Cardiac fibroblast (primary cell): Measurements from ENCODE around the gene TUBB8.
"Not testable (repeated sequence)": the region's sequence is repeated elsewhere in the genome, so short reads cannot be mapped to it uniquely, and the experiment has no call there.

Source experiments
- DNase-seq, 2 donors: peaks; one replicate each; pipeline versions ENCODE4 v3.0.0 to v3.0.0-alpha.2; 2010; ENCODE audit warnings: low read depth in 2 of 2
- H3K4me3 ChIP-seq, 2 donors: replicated peaks in 1 of 2; 1 replicate in 1 of 2; 2 replicates in 1 of 2; pipeline ENCODE4 v1.5.1; 2011; ENCODE audit warnings: low read depth in 2 of 2, low read length in 2 of 2, mild to moderate bottlenecking in 2 of 2, moderate library complexity in 1 of 2
- CTCF ChIP-seq: IDR thresholded peaks from one replicate; pipeline ENCODE4 v1.5.1; 2011; ENCODE audit warnings: low read depth, mild to moderate bottlenecking, low read length, inconsistent platforms

The TUBB8 gene

GRCh38 chr10:83930-84530 is 34.9 kb upstream of the TUBB8 start:
- TF ChIP-seq CTCF = no peak
- H3K4me3 ChIP-seq = no peak overlapping the region
- no peak for DNase-seq

- H3K4me3 ChIP-seq = no peak overlapping the region
- no peak for DNase-seq
- TF ChIP-seq CTCF = no peak
These were observed 31.5 kb upstream of the TUBB8 start for GRCh38 chr10:80477-81105.

GRCh38 chr10:79532-80215 is 30.6 kb upstream of the TUBB8 start:
- no peak for TF ChIP-seq CTCF
- no peak for DNase-seq
- no peak overlapping the region for H3K4me3 ChIP-seq

- DNase-seq = no peak
- TF ChIP-seq CTCF = no peak
- H3K4me3 ChIP-seq = no peak overlapping the region
These were observed 29.5 kb upstream of the TUBB8 start for GRCh38 chr10:78556-78955.

- not testable (repeated sequence) for DNase-seq, H3K4me3 ChIP-seq
These were observed 25.1 kb upstream of the TUBB8 start for GRCh38 chr10:74266-74621.

- TF ChIP-seq CTCF = peak; percentile 57
- DNase-seq = peak; percentile 56 to 61
- peak overlapping the region; percentile 55 to 63 for H3K4me3 ChIP-seq
These were observed 24.6 kb upstream of the TUBB8 start for GRCh38 chr10:73543-74265.

- not testable (repeated sequence) for H3K4me3 ChIP-seq, DNase-seq
These were observed 19.1 kb upstream of the TUBB8 start for GRCh38 chr10:68156-68555.

GRCh38 chr10:49926-50325 is 830 bp upstream of the TUBB8 start:
- DNase-seq, H3K4me3 ChIP-seq: not testable (repeated sequence)

- DNase-seq = not testable (repeated sequence)
These were observed 1.2 kb downstream of the TUBB8 start for GRCh38 chr10:47864-48263.

GRCh38 chr10:13315-13635 is 35.8 kb downstream of the TUBB8 start:
- not testable (repeated sequence) for H3K4me3 ChIP-seq, DNase-seq

More at GRCh38 chr10:47864-48263, 1.2 kb downstream of the TUBB8 start:
- not testable (repeated sequence) for H3K4me3 ChIP-seq

GRCh38 chr10:12444-13314 is 36.4 kb downstream of the TUBB8 start:
- not testable (repeated sequence) for DNase-seq, H3K4me3 ChIP-seq
